GM06990 (cell line): ENCODE data around the gene ATP5F1A.

ENCODE experiments used
- DNase-seq: peaks from one replicate; pipeline ENCODE4 v3.0.0-alpha.2; 2011; ENCODE audit not compliant: insufficient read length; ENCODE audit errors: extremely low read depth
- H3K27me3 ChIP-seq: replicated peaks from 2 replicates; pipeline ENCODE4 v1.6.0; 2011; ENCODE audit warnings: low read length; ENCODE audit not compliant: control insufficient read depth, insufficient read depth
- H3K36me3 ChIP-seq: 2 replicates; pipeline ENCODE4 v1.5.1; 2011; ENCODE audit warnings: low read length; ENCODE audit not compliant: control insufficient read depth, insufficient read depth
- H3K4me3 ChIP-seq: replicated peaks from 2 replicates; pipeline ENCODE4 v1.5.1; 2011; ENCODE audit warnings: low read depth, mild to moderate bottlenecking, control low read depth, low read length
- CTCF ChIP-seq: IDR thresholded peaks from 2 replicates; pipeline ENCODE4 v1.5.1; 2011; ENCODE audit warnings: low read length, control low read depth, mild to moderate bottlenecking, inconsistent platforms; ENCODE audit not compliant: insufficient read depth, poor library complexity, severe bottlenecking

Gene ATP5F1A

GRCh38 chr18:46040747-46041104 lies 57.4 kb downstream of the ATP5F1A start:
- H3K4me3 ChIP-seq = no peak overlapping the region
- no peaks in the 10 kb centered on the region; the same call in 1 of the 2 replicates for H3K36me3 ChIP-seq
- TF ChIP-seq CTCF = no peak
- H3K27me3 ChIP-seq = no peaks in the 10 kb centered on the region
- no peak for DNase-seq

- H3K27me3 ChIP-seq = no peaks in the 10 kb centered on the region
- TF ChIP-seq CTCF = no peak
- H3K4me3 ChIP-seq = no peak overlapping the region
- no peak for DNase-seq
- no peaks in the 10 kb centered on the region; the same call in 1 of the 2 replicates for H3K36me3 ChIP-seq
These were observed 57.9 kb downstream of the ATP5F1A start for GRCh38 chr18:46040033-46040746.

GRCh38 chr18:46037512-46038305 lies 60.4 kb downstream of the ATP5F1A start:
- no peaks in the 10 kb centered on the region for H3K27me3 ChIP-seq
- TF ChIP-seq CTCF = no peak
- H3K36me3 ChIP-seq = no peaks in the 10 kb centered on the region; the same call in 1 of the 2 replicates
- H3K4me3 ChIP-seq = no peak overlapping the region
- no peak for DNase-seq

GRCh38 chr18:46035696-46036680 lies 62.1 kb downstream of the ATP5F1A start:
- Histone ChIP-seq H3K36me3 (no peaks in the 10 kb centered on the region; the same call in 1 of the 2 replicates), H3K4me3 (no peak overlapping the region), H3K27me3 (no peaks in the 10 kb centered on the region)
- no peak for DNase-seq
- no peak for TF ChIP-seq CTCF

- no peak for DNase-seq
- TF ChIP-seq CTCF = no peak
- Histone ChIP-seq H3K4me3 (no peak overlapping the region), H3K36me3 (no peaks in the 10 kb centered on the region; the same call in 1 of the 2 replicates), H3K27me3 (no peaks in the 10 kb centered on the region)
These were observed 63.9 kb downstream of the ATP5F1A start for GRCh38 chr18:46034230-46034629.
